Endothelial cell (in vitro differentiated cells): ENCODE results near the gene SRSF6. TPM values are rescaled to one million over a fixed set of nuclear protein-coding genes. Genes with fewer than 3 reads are reported as not detected.

Experiments
- DNase-seq: peaks from one replicate; pipeline ENCODE4 v3.0.0; 2021; ENCODE audit warnings: low spot score
- H3K27ac Mint-ChIP-seq: one replicate; pipeline ENCODE4 v1.8.0; 2021; ENCODE audit warnings: mixed read lengths, inconsistent platforms; ENCODE audit not compliant: unreplicated experiment
- H3K27me3 Mint-ChIP-seq: one replicate; pipeline ENCODE4 v1.8.0; 2021; ENCODE audit warnings: mild to moderate bottlenecking, moderate library complexity, mixed read lengths, inconsistent platforms; ENCODE audit not compliant: unreplicated experiment
- H3K36me3 Mint-ChIP-seq: one replicate; pipeline ENCODE4 v1.8.0; 2021; ENCODE audit warnings: mild to moderate bottlenecking, low read depth, mixed read lengths, inconsistent platforms; ENCODE audit not compliant: unreplicated experiment
- H3K4me1 Mint-ChIP-seq: one replicate; pipeline ENCODE4 v1.8.0; 2021; ENCODE audit warnings: mild to moderate bottlenecking, mixed read lengths, inconsistent platforms; ENCODE audit not compliant: unreplicated experiment
- H3K4me3 Mint-ChIP-seq: one replicate; pipeline ENCODE4 v1.8.0; 2021; ENCODE audit warnings: mild to moderate bottlenecking, mixed read lengths, inconsistent platforms; ENCODE audit not compliant: unreplicated experiment
- H3K9me3 Mint-ChIP-seq: one replicate; pipeline ENCODE4 v1.8.0; 2021; ENCODE audit warnings: mixed read lengths, inconsistent platforms; ENCODE audit not compliant: unreplicated experiment
- CTCF ChIP-seq: fragments of 200-600 bp; sonication (generic); IDR thresholded peaks from one replicate; pipeline ENCODE4 v1.5.0; 2021; ENCODE audit warnings: antibody characterized with exemption; ENCODE audit not compliant: unreplicated experiment
- total RNA-seq: library from RNA; stranded (reverse); fragmentation: NEBNext Ultra II Directional; extraction: Animal tissue kit (Norgen Biotek cat#: 25700); gene quantifications from one replicate; pipeline ENCODE4 v1.2.1, GENCODE V29; 2021; ENCODE audit not compliant: unreplicated experiment

SRSF6 gene
- total RNA-seq, 1 donor from 2014 or later = 157 TPM

DNA sequence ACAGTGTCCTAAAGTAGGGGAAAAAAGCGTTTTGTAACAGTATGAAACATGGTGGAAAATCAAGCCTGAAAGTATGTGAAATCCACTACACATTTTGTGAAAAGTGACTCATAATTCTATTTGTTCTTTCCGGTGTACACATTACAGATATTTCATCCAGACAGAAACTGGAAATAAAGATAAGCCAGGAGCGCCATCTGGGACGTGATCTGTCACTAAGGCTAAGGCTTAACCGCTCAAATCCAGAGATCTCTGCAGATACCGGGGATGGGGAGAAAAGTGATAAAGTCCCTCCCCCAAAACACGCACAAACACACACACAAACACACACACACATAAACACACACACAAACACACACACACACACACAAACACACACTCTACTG is 26.6 kb upstream of the SRSF6 start:
- Mint-ChIP-seq H3K27me3 (peaks cover 3% of the 10 kb centered on the region), H3K27ac (no peak overlapping the region), H3K4me3 (no peak overlapping the region), H3K36me3 (no peaks in the 10 kb centered on the region), H3K4me1 (no peaks in the 10 kb centered on the region), H3K9me3 (peaks cover 26% of the 10 kb centered on the region)
- no peak for TF ChIP-seq CTCF
- no peak for DNase-seq

DNA sequence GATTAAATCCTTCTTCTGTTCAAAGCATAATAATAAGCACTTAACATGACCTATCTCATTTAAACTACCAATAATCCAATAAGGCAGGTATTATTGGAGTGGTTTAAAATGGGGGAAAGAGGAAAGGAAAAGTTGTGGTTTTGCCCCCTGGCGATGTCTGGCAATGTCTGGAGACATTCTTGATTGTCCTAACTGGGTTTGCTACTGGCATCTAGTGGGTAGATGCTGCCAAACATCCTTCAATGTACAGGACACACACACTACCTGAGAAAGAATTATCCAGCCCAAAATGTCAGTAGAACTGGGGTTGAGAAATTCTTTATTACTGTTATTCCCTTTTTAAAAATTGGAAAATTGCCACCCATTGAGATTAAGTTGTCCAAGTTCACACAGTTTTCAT is 25.2 kb upstream of the SRSF6 start:
- no peak for DNase-seq
- peaks cover 1% of the 10 kb centered on the region for H3K27me3 Mint-ChIP-seq

GRCh38 chr20:43433250-43433854 is 24.3 kb upstream of the SRSF6 start:
- peaks cover 17% of the 10 kb centered on the region for H3K9me3 Mint-ChIP-seq
- peaks cover 1% of the 10 kb centered on the region for H3K27me3 Mint-ChIP-seq
- TF ChIP-seq CTCF = no peak
- H3K36me3 Mint-ChIP-seq = no peaks in the 10 kb centered on the region
- no peak overlapping the region for H3K4me3 Mint-ChIP-seq
- no peaks in the 10 kb centered on the region for H3K4me1 Mint-ChIP-seq
- no peak overlapping the region for H3K27ac Mint-ChIP-seq
- no peak for DNase-seq

More for the DNA sequence above, 25.2 kb upstream of the SRSF6 start:
- no peaks in the 10 kb centered on the region for H3K36me3 Mint-ChIP-seq
- H3K4me3 Mint-ChIP-seq = no peak overlapping the region
- H3K4me1 Mint-ChIP-seq = no peaks in the 10 kb centered on the region
- no peak for TF ChIP-seq CTCF
- no peak overlapping the region for H3K27ac Mint-ChIP-seq
- H3K9me3 Mint-ChIP-seq = peaks cover 18% of the 10 kb centered on the region

DNA sequence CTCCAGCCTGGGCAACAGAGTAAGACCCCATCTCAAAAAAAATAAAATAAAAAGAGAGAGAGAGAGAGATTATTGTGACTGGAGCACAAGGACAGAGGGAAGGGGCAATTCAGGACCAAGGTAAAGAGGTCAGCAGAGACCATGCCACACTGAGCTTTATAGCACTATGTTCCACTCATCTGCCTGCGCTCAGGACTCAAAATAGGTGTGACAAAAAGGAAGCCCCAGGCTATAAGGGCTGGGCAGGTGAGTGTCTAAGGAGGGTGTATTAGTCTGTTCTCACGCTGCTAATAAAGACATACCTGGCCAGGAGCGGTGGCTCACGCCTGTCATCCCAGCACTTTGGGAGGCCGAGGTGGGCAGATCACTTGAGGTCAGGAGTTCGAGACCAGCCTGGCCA is 23.1 kb upstream of the SRSF6 start:
- Mint-ChIP-seq H3K9me3 (peaks cover 22% of the 10 kb centered on the region), H3K27ac (no peak overlapping the region), H3K36me3 (no peaks in the 10 kb centered on the region), H3K4me1 (no peaks in the 10 kb centered on the region), H3K27me3 (peaks cover 4% of the 10 kb centered on the region), H3K4me3 (no peak overlapping the region)
- no peak for DNase-seq
- TF ChIP-seq CTCF = no peak

- no peak for DNase-seq
- H3K9me3 Mint-ChIP-seq = peaks cover 21% of the 10 kb centered on the region
- peaks cover 4% of the 10 kb centered on the region for H3K27me3 Mint-ChIP-seq
- TF ChIP-seq CTCF = no peak
- H3K4me3 Mint-ChIP-seq = no peak overlapping the region
- H3K36me3 Mint-ChIP-seq = no peaks in the 10 kb centered on the region
- no peaks in the 10 kb centered on the region for H3K4me1 Mint-ChIP-seq
- H3K27ac Mint-ChIP-seq = no peak overlapping the region
Observed at GRCh38 chr20:43438578-43439316, 18.9 kb upstream of the SRSF6 start.
